ENCODE results near the gene BRD1. TPM values are rescaled to one million over a fixed set of nuclear protein-coding genes. Genes with fewer than 3 reads are reported as not detected.

BRD1 gene
- total RNA-seq, 1 experiment from 2014 or later, result 31.3 TPM

- TF ChIP-seq POLR2AphosphoS5 (IDR thresholded peaks at IDR 0.05; ENCODE audit: low read depth, low read length) (no peak), EZH2 (IDR thresholded peaks at IDR 0.05) (no peak), SRF (IDR thresholded peaks at IDR 0.05; ENCODE audit: low read depth) (no peak), EZH2phosphoT487 (IDR thresholded peaks at IDR 0.05; ENCODE audit: borderline replicate concordance) (no peak), CBX3 (IDR thresholded peaks at IDR 0.05; ENCODE audit: low read depth) (no peak)
Observed at GRCh38 chr22:49765091-49765771, 62.4 kb downstream of the BRD1 start (continued).

- H3K27me3 ChIP-seq (ENCODE audit: insufficient read depth, low read length), result no peaks in the 10 kb centered on the region
- ChIA-PET RAD21 (ENCODE audit: low non-redundant PET in 1 of 2, low total read pairs in 2 of 2, uncharacterized antibody in 2 of 2, unreplicated experiment in 2 of 2) (no interaction called here), CTCF (no interaction called here), POLR2A (no interaction called here)
- no TSS peak for BruUV-seq (replicated peaks)
- no peaks in the 10 kb centered on the region for H3K36me3 ChIP-seq (ENCODE audit: control insufficient read depth in 1 of 2, insufficient read depth in 2 of 2, low read length in 2 of 2)
- intact Hi-C loops (cut with micrococcal nuclease), result no loop called here
- H3K4me2 ChIP-seq (ENCODE audit: low read length), result no peak overlapping the region
- H3K9me2 ChIP-seq (ENCODE audit: insufficient read depth), result no peaks in the 10 kb centered on the region
- peaks cover 0 to 6% of the 10 kb centered on the region in 2 experiments; a peak in 1 of 4 replicates for H3K4me1 ChIP-seq (ENCODE audit: control insufficient read depth in 1 of 2, insufficient read depth in 2 of 2, low read length in 2 of 2)
- H3K9me3 ChIP-seq (ENCODE audit: control insufficient read depth in 1 of 2, insufficient read depth in 1 of 2, low read depth in 1 of 2, low read length in 2 of 2), result peaks cover 0 to 7% of the 10 kb centered on the region in 2 experiments; a peak in 1 of 4 replicates
- H3K4me3 ChIP-seq (replicated peaks in 1 of 2; ENCODE audit: low read depth in 1 of 2, low read length in 2 of 2), result no peak overlapping the region
- ATAC-seq, result no peak
- TF ChIP-seq CTCF (IDR thresholded peaks at IDR 0.05 in 2 of 3, conservative IDR thresholded peaks at IDR 0.05 in 1 of 3; ENCODE audit: borderline replicate concordance in 1 of 3, insufficient read depth in 1 of 3, low read depth in 2 of 3, low read length in 2 of 3), result no peak
- no peak for TF ChIP-seq RAD21 (IDR thresholded peaks at IDR 0.05; ENCODE audit: low read depth)
- TF ChIP-seq SIN3A (IDR thresholded peaks at IDR 0.05; ENCODE audit: low read depth), result no peak
- TF ChIP-seq MAX (IDR thresholded peaks at IDR 0.05), result no peak
- TF ChIP-seq ATF3 (IDR thresholded peaks at IDR 0.05), result no peak
- TF ChIP-seq ZBTB33 (IDR thresholded peaks at IDR 0.05; ENCODE audit: extremely low read depth, insufficient replicate concordance, low read length), result no peak
- no peak for TF ChIP-seq EZH2 (IDR thresholded peaks at IDR 0.05)
- TF ChIP-seq JUND (IDR thresholded peaks at IDR 0.05), result no peak
- no peak for TF ChIP-seq ZNF274 (IDR thresholded peaks at IDR 0.05; ENCODE audit: low read depth, low read length)
- no peak for TF ChIP-seq REST (IDR thresholded peaks at IDR 0.05; ENCODE audit: low read depth)
- no peak for TF ChIP-seq ZFX (IDR thresholded peaks at IDR 0.05)
- TF ChIP-seq TCF7L2 (IDR thresholded peaks at IDR 0.05; ENCODE audit: borderline replicate concordance, extremely low read depth, insufficient read depth, insufficient read length), result no peak
- no peaks in the 10 kb centered on the region for H3K79me2 ChIP-seq (ENCODE audit: insufficient read depth, low read length)
- no peak for DNase-seq (ENCODE audit: low read depth, low spot score)
- H2AFZ ChIP-seq (ENCODE audit: low read depth, low read length, poor library complexity, severe bottlenecking), result no peak overlapping the region
- no peak overlapping the region for H3K27ac ChIP-seq (ENCODE audit: low read depth, low read length)
- H4K20me1 ChIP-seq (ENCODE audit: insufficient read depth), result no peaks in the 10 kb centered on the region
- no peak overlapping the region for H3K9ac ChIP-seq (ENCODE audit: low read length)
Observed at GRCh38 chr22:49764127-49764581, 63.5 kb downstream of the BRD1 start.
